Measurements from ENCODE around the gene AP5Z1.

Gene AP5Z1

GRCh38 chr7:4782333-4783291, 7.2 kb downstream of the AP5Z1 start:
- DNase-seq (ENCODE audit: low read depth): no peak
- TF ChIP-seq CTCF (IDR thresholded peaks at IDR 0.05; ENCODE audit: control insufficient read depth, extremely low read depth, insufficient read depth): no peak
- no peak overlapping the region for H3K4me3 ChIP-seq (ENCODE audit: low read depth, low read length)

DNA sequence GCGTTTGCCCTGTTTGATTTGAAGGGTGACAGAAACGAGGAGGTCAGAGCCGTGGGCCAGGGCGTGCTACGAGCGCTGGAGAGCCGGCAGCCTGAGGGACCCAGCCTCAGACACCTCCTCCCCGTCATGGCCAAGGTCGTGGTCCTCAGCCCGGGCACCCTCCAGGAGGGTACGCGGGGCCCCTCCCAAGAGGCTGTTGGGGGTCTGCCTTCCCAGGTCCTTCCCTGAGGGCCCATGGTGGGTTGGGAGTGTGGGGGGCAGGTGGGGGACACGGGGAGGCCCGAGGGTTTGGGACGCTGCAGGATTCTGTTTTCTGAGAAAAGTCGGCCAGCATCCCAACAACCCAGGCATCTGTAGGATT, 7.8 kb downstream of the AP5Z1 start:
- no peak for DNase-seq (ENCODE audit: low read depth)
- H3K4me3 ChIP-seq (ENCODE audit: low read depth, low read length): no peak overlapping the region
- no peak for TF ChIP-seq CTCF (IDR thresholded peaks at IDR 0.05; ENCODE audit: control insufficient read depth, extremely low read depth, insufficient read depth)

DNA sequence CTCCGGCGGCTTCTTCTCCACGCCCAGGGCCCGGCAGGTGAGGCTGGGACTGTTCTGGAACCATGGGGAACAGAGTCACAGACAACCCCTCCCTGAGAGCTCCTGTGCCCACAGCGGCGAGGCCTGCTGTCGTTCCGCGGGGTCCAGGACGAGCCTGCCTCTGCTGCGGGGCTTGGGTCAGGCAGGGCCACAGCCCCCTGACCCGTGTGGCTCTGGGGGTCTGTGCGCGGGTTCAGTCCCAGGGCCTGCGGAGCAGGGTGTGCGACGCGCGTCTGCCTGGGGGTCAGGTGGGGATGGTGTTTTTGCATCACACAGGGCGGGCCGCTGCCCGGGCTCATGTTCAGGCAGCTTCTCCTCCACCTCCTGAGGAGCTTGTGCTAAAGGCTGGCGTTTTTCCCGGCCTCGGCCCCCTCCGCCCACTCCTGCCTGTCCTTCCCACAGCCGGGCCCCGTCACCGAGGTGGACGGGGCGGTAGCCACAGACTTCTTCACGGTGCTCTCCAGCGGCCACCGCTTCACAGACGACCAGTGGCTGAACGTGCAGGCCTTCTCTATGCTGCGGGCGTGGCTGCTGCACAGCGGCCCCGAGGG, 8.4 kb downstream of the AP5Z1 start:
- H3K4me3 ChIP-seq (ENCODE audit: low read depth, low read length): no peak overlapping the region
- DNase-seq (ENCODE audit: low read depth): no peak
- TF ChIP-seq CTCF (IDR thresholded peaks at IDR 0.05; ENCODE audit: control insufficient read depth, extremely low read depth, insufficient read depth): no peak

- no peak for DNase-seq (ENCODE audit: low read depth)
- H3K4me3 ChIP-seq (ENCODE audit: low read depth, low read length): no peak overlapping the region
- TF ChIP-seq CTCF (IDR thresholded peaks at IDR 0.05; ENCODE audit: control insufficient read depth, extremely low read depth, insufficient read depth): no peak
Measured at GRCh38 chr7:4784799-4785198, 9.4 kb downstream of the AP5Z1 start.

DNA sequence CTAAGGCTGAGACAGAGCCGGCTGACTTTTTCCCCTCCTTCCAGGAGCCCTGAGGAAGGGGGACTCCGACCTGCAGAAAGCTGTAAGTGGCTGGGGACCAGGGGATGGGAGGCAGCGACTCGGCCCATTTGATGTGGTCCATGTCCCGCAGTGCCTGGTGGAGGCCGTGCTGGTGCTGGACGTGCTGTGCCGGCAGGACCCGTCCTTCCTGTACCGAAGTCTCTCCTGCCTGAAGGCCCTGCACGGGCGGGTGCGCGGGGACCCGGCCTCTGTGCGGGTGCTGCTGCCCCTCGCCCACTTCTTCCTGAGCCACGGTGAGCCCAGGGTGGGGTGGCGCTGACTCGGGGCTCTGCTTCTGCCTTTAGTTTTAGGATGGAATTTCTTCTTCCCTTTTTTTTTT, 9.9 kb downstream of the AP5Z1 start:
- no peak for TF ChIP-seq CTCF (IDR thresholded peaks at IDR 0.05; ENCODE audit: control insufficient read depth, extremely low read depth, insufficient read depth)
- no peak for DNase-seq (ENCODE audit: low read depth)
- H3K4me3 ChIP-seq (ENCODE audit: low read depth, low read length): no peak overlapping the region

- H3K4me3 ChIP-seq (ENCODE audit: low read depth, low read length): no peak overlapping the region
- no peak for TF ChIP-seq CTCF (IDR thresholded peaks at IDR 0.05; ENCODE audit: control insufficient read depth, extremely low read depth, insufficient read depth)
- DNase-seq (ENCODE audit: low read depth): no peak
Measured at GRCh38 chr7:4786015-4786414, 10.6 kb downstream of the AP5Z1 start.
